GM12875 (cell line): Measurements from ENCODE around the gene NUP50.

Source experiments
- H3K4me3 ChIP-seq: one replicate; pipeline ENCODE4 v1.5.1; 2011; ENCODE audit warnings: low read depth, low read length, control low read depth
- TF ChIP-seq, protein P1 (sequence below): IDR thresholded peaks from 2 replicates; pipeline ENCODE4 v1.5.1; 2011; ENCODE audit warnings: low read depth, mild to moderate bottlenecking, control low read depth, inconsistent platforms, low read length, moderate library complexity, borderline replicate concordance; ENCODE audit not compliant: insufficient read depth

The NUP50 gene

DNA sequence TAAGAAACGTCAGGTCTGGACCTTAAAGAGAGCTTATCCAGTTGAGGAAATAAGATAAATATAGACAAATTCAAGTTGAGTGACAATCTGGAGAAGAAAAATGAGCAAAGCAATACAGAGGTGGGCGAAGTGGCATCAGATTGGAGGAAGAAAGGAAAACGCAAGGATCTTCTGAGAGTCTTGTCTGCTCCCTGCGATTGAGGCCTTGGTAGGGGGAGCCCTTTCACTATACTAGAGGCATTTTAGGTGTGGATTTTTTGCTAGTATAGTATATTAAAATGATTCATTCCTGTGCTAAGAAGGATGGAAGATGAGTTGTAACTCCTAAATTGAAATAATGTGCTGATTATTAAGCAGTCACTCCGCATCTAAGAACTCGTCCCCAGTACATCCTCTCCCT lies 8.1 kb downstream of the NUP50 start:
- TF ChIP-seq, protein P1, sequence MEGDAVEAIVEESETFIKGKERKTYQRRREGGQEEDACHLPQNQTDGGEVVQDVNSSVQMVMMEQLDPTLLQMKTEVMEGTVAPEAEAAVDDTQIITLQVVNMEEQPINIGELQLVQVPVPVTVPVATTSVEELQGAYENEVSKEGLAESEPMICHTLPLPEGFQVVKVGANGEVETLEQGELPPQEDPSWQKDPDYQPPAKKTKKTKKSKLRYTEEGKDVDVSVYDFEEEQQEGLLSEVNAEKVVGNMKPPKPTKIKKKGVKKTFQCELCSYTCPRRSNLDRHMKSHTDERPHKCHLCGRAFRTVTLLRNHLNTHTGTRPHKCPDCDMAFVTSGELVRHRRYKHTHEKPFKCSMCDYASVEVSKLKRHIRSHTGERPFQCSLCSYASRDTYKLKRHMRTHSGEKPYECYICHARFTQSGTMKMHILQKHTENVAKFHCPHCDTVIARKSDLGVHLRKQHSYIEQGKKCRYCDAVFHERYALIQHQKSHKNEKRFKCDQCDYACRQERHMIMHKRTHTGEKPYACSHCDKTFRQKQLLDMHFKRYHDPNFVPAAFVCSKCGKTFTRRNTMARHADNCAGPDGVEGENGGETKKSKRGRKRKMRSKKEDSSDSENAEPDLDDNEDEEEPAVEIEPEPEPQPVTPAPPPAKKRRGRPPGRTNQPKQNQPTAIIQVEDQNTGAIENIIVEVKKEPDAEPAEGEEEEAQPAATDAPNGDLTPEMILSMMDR, result no peak
- H3K4me3 ChIP-seq, result no peak overlapping the region

DNA sequence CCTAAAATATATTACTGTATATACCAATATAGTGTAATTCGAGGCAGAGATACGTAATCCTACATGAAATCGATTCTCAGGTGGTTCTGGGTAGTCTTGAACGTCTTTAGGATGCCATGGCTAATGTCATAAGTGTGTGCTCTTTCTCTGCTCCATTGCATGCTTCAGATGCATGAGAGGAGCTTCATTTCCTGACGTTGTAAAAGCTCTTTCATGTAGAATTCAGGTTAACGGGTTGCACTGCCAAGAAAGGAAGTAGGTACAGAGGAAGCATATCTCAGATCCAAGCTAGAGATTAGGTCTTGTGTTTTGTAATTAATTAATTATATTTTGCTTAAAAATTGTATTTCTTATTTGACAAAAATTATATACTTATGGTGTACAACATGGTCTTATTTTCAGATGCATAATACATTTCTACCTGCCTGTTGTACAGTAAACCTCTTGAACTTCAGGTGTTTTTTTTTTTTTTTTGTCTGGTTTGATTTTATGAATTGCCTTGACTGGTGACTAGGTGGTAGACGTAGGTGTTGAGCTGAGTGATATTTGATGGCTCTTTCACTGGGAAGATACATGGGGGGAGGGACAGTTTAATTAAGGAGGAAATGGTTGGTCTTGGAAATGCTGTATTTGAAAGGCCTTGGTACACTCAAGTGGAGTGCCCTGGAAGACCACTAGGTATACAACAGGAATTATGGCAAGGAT lies 9.3 kb downstream of the NUP50 start:
- TF ChIP-seq, protein P1, result no peak
- H3K4me3 ChIP-seq, result no peak overlapping the region

DNA sequence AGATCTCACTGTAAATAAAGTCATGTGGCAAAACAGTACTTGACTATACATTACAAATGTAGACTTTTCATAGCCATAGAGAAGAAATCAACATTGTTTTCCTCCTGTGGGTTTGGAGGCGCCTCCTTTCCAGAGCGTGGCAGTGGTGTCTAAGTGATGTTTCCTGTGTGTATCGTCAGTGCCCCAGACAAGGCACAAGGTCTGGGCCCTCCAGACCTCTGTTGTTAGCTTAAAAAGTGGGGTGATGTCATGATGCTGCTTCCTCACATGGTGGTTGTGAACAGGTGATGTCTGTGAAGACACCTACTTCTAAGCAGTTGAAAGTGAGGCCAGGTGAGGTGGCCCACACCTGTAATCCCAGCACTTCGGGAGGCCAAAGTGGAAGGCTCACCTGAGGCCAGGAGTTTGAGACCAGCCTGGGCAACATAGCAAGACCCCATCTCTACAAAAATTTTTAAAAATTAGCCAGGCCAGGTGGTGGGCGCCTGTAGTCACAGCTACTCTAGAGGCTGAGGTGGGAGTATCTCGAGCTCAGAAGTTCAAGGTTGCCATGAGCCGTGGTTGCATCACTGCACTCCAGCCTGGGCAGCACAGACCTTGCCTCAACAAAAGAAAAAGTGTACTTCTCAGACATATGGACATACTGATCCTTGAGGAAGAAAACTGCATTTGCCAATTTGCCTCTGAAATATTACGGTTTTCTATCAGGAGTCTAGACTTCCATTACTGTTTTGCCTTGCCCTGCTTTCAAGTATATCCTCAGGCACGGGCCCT lies 15.7 kb downstream of the NUP50 start:
- no peak overlapping the region for H3K4me3 ChIP-seq
- TF ChIP-seq, protein P1, result no peak

DNA sequence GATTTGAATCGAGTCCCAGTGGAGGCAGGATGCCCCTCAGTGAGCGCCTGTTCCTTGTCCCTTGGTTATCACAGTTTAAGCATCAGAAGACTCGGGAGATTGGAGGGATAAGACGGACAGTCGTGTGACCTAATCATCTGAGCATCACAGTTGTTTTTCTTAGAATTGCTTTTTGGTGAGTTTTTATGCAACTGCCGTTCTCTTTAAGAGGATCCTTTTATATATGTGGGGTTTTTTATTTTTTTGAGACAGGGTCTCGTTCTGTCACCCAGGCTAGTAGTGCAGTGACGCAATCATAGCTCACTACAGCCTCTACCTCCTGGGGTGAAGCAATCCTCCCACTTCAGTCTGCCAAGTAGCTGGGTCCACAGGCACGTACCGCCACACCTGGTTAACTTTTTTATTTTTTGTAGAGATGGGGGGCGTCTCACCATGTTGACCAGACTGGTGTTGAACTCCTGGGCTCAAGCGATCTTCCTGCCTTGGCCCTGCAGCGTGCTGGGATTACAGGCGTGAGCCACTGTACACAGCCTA lies 16.5 kb downstream of the NUP50 start:
- H3K4me3 ChIP-seq, result no peak overlapping the region
- TF ChIP-seq, protein P1, result no peak

DNA sequence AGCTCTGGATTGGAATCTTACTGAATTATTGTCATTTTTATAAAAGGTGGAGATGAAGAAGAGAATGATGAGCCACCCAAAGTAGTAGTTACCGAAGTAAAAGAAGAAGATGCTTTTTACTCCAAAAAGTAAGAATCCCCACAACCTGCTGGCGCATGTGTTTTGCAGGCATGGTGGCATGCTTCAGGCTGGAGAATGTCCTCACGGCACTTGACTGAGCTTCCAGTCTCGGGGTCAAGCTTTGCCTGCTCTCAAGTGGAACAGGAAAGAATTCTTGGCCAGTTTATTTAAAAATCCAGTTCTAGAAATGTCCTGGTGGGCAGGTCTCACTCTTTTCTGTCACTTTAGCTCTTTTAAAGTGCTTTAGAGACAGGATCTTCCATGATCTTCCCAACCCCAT lies 17.5 kb downstream of the NUP50 start:
- H3K4me3 ChIP-seq, result no peak overlapping the region
- TF ChIP-seq, protein P1, result no peak

DNA sequence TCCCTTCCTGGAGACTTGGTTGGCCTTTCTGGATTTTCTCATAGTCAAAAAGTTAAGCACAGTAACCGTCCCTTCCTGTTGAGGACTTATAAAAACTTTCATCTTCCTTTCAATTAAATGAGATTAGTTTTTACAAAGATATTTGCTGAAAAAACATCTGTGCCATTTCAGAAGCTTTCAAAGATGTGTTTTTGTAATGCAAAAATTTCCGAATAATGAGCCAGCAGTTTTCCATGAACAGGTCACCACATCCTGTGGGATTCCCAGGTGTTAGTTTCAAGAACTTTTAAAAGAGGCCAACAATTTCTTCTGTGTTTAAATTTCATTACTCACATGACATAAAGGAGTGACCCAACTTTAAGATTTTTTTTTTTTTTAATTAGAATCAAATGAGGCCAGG lies 18.0 kb downstream of the NUP50 start:
- TF ChIP-seq, protein P1, result no peak
- H3K4me3 ChIP-seq, result no peak overlapping the region
